T-helper 1 cell treated with Interleukin-12 subunit alpha and Interleukin-12 subunit beta and Interleukin-4 antibody, amounts not matched to agents 30 μg/mL and 1 μg/mL, for 36 hours (primary cell): ENCODE data around the gene OR4D11.
A peak's percentile ranks its signal among the peaks of the same experiment; 100 is the strongest.
"Not testable (repeated sequence)": the region's sequence is repeated elsewhere in the genome, so short reads cannot be mapped to it uniquely, and the experiment has no call there.

Source experiments
- H3K27ac Mint-ChIP-seq: one replicate; pipeline ENCODE4 v1.8.0; 2021; ENCODE audit warnings: mild to moderate bottlenecking, mixed read lengths
- H3K27me3 Mint-ChIP-seq: one replicate; pipeline ENCODE4 v1.8.0; 2021; ENCODE audit warnings: low read depth, mixed read lengths
- H3K36me3 Mint-ChIP-seq: one replicate; pipeline ENCODE4 v1.8.0; 2021; ENCODE audit warnings: low read depth, mixed read lengths
- H3K4me1 Mint-ChIP-seq: one replicate; pipeline ENCODE4 v1.8.0; 2021; ENCODE audit warnings: low read depth, mixed read lengths
- H3K4me3 Mint-ChIP-seq: one replicate; pipeline ENCODE4 v1.8.0; 2021; ENCODE audit warnings: mild to moderate bottlenecking, moderate library complexity, mixed read lengths
- H3K9me3 Mint-ChIP-seq: one replicate; pipeline ENCODE4 v1.8.0; 2021; ENCODE audit warnings: mixed read lengths

Gene OR4D11

GRCh38 chr11:59503276-59503675 is at the start of gene OR4D11:
Gene OR4D11 (plus strand): TSS chr11:59503576. CDS start chr11:59503576, 0 bp downstream.
- Mint-ChIP-seq H3K27me3 (peaks cover 4% of the 10 kb centered on the region), H3K9me3 (no peaks in the 10 kb centered on the region), H3K4me1 (peaks cover 4% of the 10 kb centered on the region)

GRCh38 chr11:59456661-59457060 is 46.7 kb upstream of the OR4D11 start, which contains the start of gene OR4D6:
Gene OR4D6 (plus strand): TSS chr11:59456961. CDS start chr11:59456961, 0 bp downstream.
- no peak within 1 kb of the TSS for H3K4me3 Mint-ChIP-seq
- no peaks in the 10 kb centered on the region for H3K27me3 Mint-ChIP-seq
- no peaks in the 10 kb centered on the region for H3K9me3 Mint-ChIP-seq

More at GRCh38 chr11:59503276-59503675, at the start of gene OR4D11:
- H3K4me3 Mint-ChIP-seq: no peak within 1 kb of the TSS
- no peak within 1 kb of the TSS for H3K27ac Mint-ChIP-seq
- H3K36me3 Mint-ChIP-seq: no peaks in the 10 kb centered on the region

GRCh38 chr11:59459916-59460315 is 43.5 kb upstream of the OR4D11 start:
- H3K4me3 Mint-ChIP-seq: no peak overlapping the region

More at GRCh38 chr11:59456661-59457060, 46.7 kb upstream of the OR4D11 start, which contains the start of gene OR4D6:
- H3K36me3 Mint-ChIP-seq: no peaks in the 10 kb centered on the region
- H3K4me1 Mint-ChIP-seq: no peaks in the 10 kb centered on the region
- H3K27ac Mint-ChIP-seq: no peak within 1 kb of the TSS

GRCh38 chr11:59463190-59463641 is 40.2 kb upstream of the OR4D11 start:
- Mint-ChIP-seq H3K9me3 (no peaks in the 10 kb centered on the region), H3K27ac (no peak overlapping the region), H3K27me3 (no peaks in the 10 kb centered on the region)

More at GRCh38 chr11:59459916-59460315, 43.5 kb upstream of the OR4D11 start:
- Mint-ChIP-seq H3K27ac (no peak overlapping the region), H3K4me1 (no peaks in the 10 kb centered on the region), H3K36me3 (no peaks in the 10 kb centered on the region), H3K27me3 (no peaks in the 10 kb centered on the region), H3K9me3 (no peaks in the 10 kb centered on the region)

GRCh38 chr11:59473015-59473414 is 30.4 kb upstream of the OR4D11 start, which contains the start of gene OR4D10:
Gene OR4D10 (plus strand): TSS chr11:59473315. CDS start chr11:59477430, 4,115 bp downstream.
- Mint-ChIP-seq H3K27me3 (peaks cover 6% of the 10 kb centered on the region), H3K27ac (no peak within 1 kb of the TSS)

More at GRCh38 chr11:59463190-59463641, 40.2 kb upstream of the OR4D11 start:
- H3K4me1 Mint-ChIP-seq: no peaks in the 10 kb centered on the region
- no peaks in the 10 kb centered on the region for H3K36me3 Mint-ChIP-seq
- H3K4me3 Mint-ChIP-seq: no peak overlapping the region

GRCh38 chr11:59475176-59475575 is 28.2 kb upstream of the OR4D11 start:
- Mint-ChIP-seq H3K9me3 (no peaks in the 10 kb centered on the region), H3K36me3 (no peaks in the 10 kb centered on the region), H3K4me1 (no peaks in the 10 kb centered on the region), H3K27me3 (peaks cover 11% of the 10 kb centered on the region), H3K27ac (no peak overlapping the region), H3K4me3 (no peak overlapping the region)

More at GRCh38 chr11:59473015-59473414, 30.4 kb upstream of the OR4D11 start, which contains the start of gene OR4D10:
- no peak within 1 kb of the TSS for H3K4me3 Mint-ChIP-seq
- no peaks in the 10 kb centered on the region for H3K4me1 Mint-ChIP-seq
- H3K36me3 Mint-ChIP-seq: no peaks in the 10 kb centered on the region
- H3K9me3 Mint-ChIP-seq: no peaks in the 10 kb centered on the region

GRCh38 chr11:59479906-59480305 is 23.5 kb upstream of the OR4D11 start:
- no peaks in the 10 kb centered on the region for H3K36me3 Mint-ChIP-seq
- no peaks in the 10 kb centered on the region for H3K4me1 Mint-ChIP-seq

GRCh38 chr11:59480359-59480758 is 23.0 kb upstream of the OR4D11 start:
- Mint-ChIP-seq H3K9me3 (no peaks in the 10 kb centered on the region), H3K4me1 (no peaks in the 10 kb centered on the region), H3K36me3 (no peaks in the 10 kb centered on the region), H3K27ac (no peak overlapping the region), H3K4me3 (no peak overlapping the region), H3K27me3 (peaks cover 4% of the 10 kb centered on the region)

More at GRCh38 chr11:59479906-59480305, 23.5 kb upstream of the OR4D11 start:
- Mint-ChIP-seq H3K9me3 (no peaks in the 10 kb centered on the region), H3K4me3 (no peak overlapping the region), H3K27ac (no peak overlapping the region), H3K27me3 (peaks cover 4% of the 10 kb centered on the region)

- Mint-ChIP-seq H3K4me1 (peaks cover 4% of the 10 kb centered on the region), H3K9me3 (no peaks in the 10 kb centered on the region), H3K36me3 (no peaks in the 10 kb centered on the region), H3K27me3 (peaks cover 4% of the 10 kb centered on the region), H3K4me3 (no peak overlapping the region), H3K27ac (no peak overlapping the region)
Measured at GRCh38 chr11:59501931-59502330, 1.4 kb upstream of the OR4D11 start.

- Mint-ChIP-seq H3K4me3 (peak within 1 kb of the TSS; percentile 36), H3K27me3 (no peaks in the 10 kb centered on the region), H3K9me3 (no peaks in the 10 kb centered on the region), H3K4me1 (peaks cover 20% of the 10 kb centered on the region), H3K27ac (peak within 1 kb of the TSS; percentile 60), H3K36me3 (peaks cover 2% of the 10 kb centered on the region)
Measured at GRCh38 chr11:59510941-59511589, 7.7 kb downstream of the OR4D11 start, which contains the start of gene OR4D9. Gene OR4D9 (plus strand): TSS chr11:59511539. CDS start chr11:59514913, 3,374 bp downstream.

- Mint-ChIP-seq H3K4me3 (no peak overlapping the region), H3K4me1 (peaks cover 20% of the 10 kb centered on the region), H3K27ac (peak overlapping the region; percentile 14), H3K27me3 (no peaks in the 10 kb centered on the region), H3K36me3 (peaks cover 2% of the 10 kb centered on the region), H3K9me3 (no peaks in the 10 kb centered on the region)
Measured at GRCh38 chr11:59511675-59512074, 8.3 kb downstream of the OR4D11 start.

- H3K27me3 Mint-ChIP-seq: peaks cover 17% of the 10 kb centered on the region
- H3K27ac Mint-ChIP-seq, H3K4me1 Mint-ChIP-seq, H3K9me3 Mint-ChIP-seq, H3K36me3 Mint-ChIP-seq, H3K4me3 Mint-ChIP-seq: not testable (repeated sequence)
Measured at GRCh38 chr11:59520139-59520538, 16.8 kb downstream of the OR4D11 start.

- H3K27me3 Mint-ChIP-seq: peaks cover 19% of the 10 kb centered on the region
- no peaks in the 10 kb centered on the region for H3K36me3 Mint-ChIP-seq
- no peaks in the 10 kb centered on the region for H3K4me1 Mint-ChIP-seq
- H3K4me3 Mint-ChIP-seq: no peak overlapping the region
- no peak overlapping the region for H3K27ac Mint-ChIP-seq
- no peaks in the 10 kb centered on the region for H3K9me3 Mint-ChIP-seq
Measured at GRCh38 chr11:59520741-59521140, 17.4 kb downstream of the OR4D11 start.

- Mint-ChIP-seq H3K9me3 (no peaks in the 10 kb centered on the region), H3K27me3 (peaks cover 26% of the 10 kb centered on the region), H3K36me3 (no peaks in the 10 kb centered on the region), H3K4me3 (no peak overlapping the region), H3K4me1 (no peaks in the 10 kb centered on the region), H3K27ac (no peak overlapping the region)
Measured at GRCh38 chr11:59523541-59523940, 20.2 kb downstream of the OR4D11 start.

GRCh38 chr11:59528711-59529110 is 25.3 kb downstream of the OR4D11 start:
- H3K36me3 Mint-ChIP-seq: no peaks in the 10 kb centered on the region
- H3K4me3 Mint-ChIP-seq: no peak overlapping the region
- H3K9me3 Mint-ChIP-seq: no peaks in the 10 kb centered on the region
- peaks cover 19% of the 10 kb centered on the region for H3K27me3 Mint-ChIP-seq
- no peak overlapping the region for H3K27ac Mint-ChIP-seq
- H3K4me1 Mint-ChIP-seq: no peaks in the 10 kb centered on the region
